H1 (cell line): Measurements from ENCODE around the gene VSIR. TPM values are rescaled to one million over a fixed set of nuclear protein-coding genes. Genes with fewer than 3 reads are reported as not detected.

Source experiments
- CTCF ChIA-PET: fragments of 300-600 bp; sonication (Branson Sonifier 250); formaldehyde crosslinking; loops from one replicate; lab custom pipeline; 2021; ENCODE audit not compliant: partially characterized antibody; lab: Charles Lee
- POLR2A ChIA-PET: fragments of 300-600 bp; sonication (Branson Sonifier 250); formaldehyde crosslinking; loops from one replicate; lab custom pipeline; 2021; ENCODE audit warnings: inconsistent platforms; ENCODE audit not compliant: partially characterized antibody; lab: Charles Lee
- DNase-seq, 2 experiments: peaks; one replicate each; pipeline versions ENCODE4 v3.0.0 to v3.0.0-alpha.2; 2010 to 2022; ENCODE audit warnings: low spot score in 2 of 2, low read depth in 1 of 2, mixed read lengths in 1 of 2
- FAIRE-seq: peaks from 2 replicates; lab custom pipeline; 2011; peaks lifted over from hg19 to GRCh38; lab: Jason Lieb, UNC
- H2AFZ ChIP-seq: 2 replicates; pipeline ENCODE4 v1.8.1; 2012; ENCODE audit warnings: low read length, inconsistent platforms
- H2AK5ac ChIP-seq: 2 replicates; pipeline ENCODE4 v1.6.1; 2013; ENCODE audit warnings: low read depth, low read length
- H2BK120ac ChIP-seq: replicated peaks from 2 replicates; pipeline ENCODE3; 2013; ENCODE audit warnings: low read depth, low read length, inconsistent platforms
- H2BK12ac ChIP-seq: 2 replicates; pipeline ENCODE4 v1.6.1; 2013; ENCODE audit warnings: low read depth, low read length
- H2BK15ac ChIP-seq: 2 replicates; pipeline ENCODE4 v1.6.1; 2013; ENCODE audit warnings: low read length
- H2BK20ac ChIP-seq: 2 replicates; pipeline ENCODE4 v1.6.1; 2013; ENCODE audit warnings: low read length
- H2BK5ac ChIP-seq: 2 replicates; pipeline ENCODE4 v1.6.1; 2013; ENCODE audit warnings: low read depth, low read length
- H3K14ac ChIP-seq: 2 replicates; pipeline ENCODE4 v1.6.1; 2013; ENCODE audit warnings: inconsistent platforms; ENCODE audit not compliant: insufficient read length
- H3K18ac ChIP-seq: 2 replicates; pipeline ENCODE4 v1.6.1; 2013; ENCODE audit warnings: low read length; ENCODE audit errors: extremely low read depth
- H3K23ac ChIP-seq: 2 replicates; pipeline ENCODE4 v1.6.1; 2013; ENCODE audit warnings: inconsistent platforms; ENCODE audit not compliant: insufficient read length
- H3K23me2 ChIP-seq: 2 replicates; pipeline ENCODE4 v1.6.1; 2013; ENCODE audit warnings: low read depth, low read length
- H3K27ac ChIP-seq: 2 replicates; pipeline ENCODE4 v1.6.1; 2011; ENCODE audit warnings: low read depth, low read length, inconsistent platforms
- H3K27me3 ChIP-seq, 4 experiments: replicated peaks in 1 of 4; 1 replicate in 1 of 4; 2 replicates in 3 of 4; pipeline versions ENCODE4 v1.6.1 to v1.8.1; 2011 to 2013; ENCODE audit warnings: low read length in 3 of 4, mild to moderate bottlenecking in 3 of 4, inconsistent platforms in 2 of 4, mixed read lengths in 2 of 4, moderate library complexity in 1 of 4; ENCODE audit not compliant: control insufficient read depth in 3 of 4, insufficient read depth in 3 of 4; ENCODE audit errors: extremely low read depth in 1 of 4
- H3K36me3 ChIP-seq, 4 experiments: 2 replicates each; pipeline versions ENCODE4 v1.6.1 to v1.8.1; 2011 to 2013; ENCODE audit warnings: mild to moderate bottlenecking in 4 of 4, low read length in 3 of 4, moderate library complexity in 2 of 4, control low read depth in 1 of 4, inconsistent platforms in 1 of 4; ENCODE audit not compliant: insufficient read depth in 4 of 4, control insufficient read depth in 2 of 4
- H3K4ac ChIP-seq: replicated peaks from 2 replicates; pipeline ENCODE3; 2013; ENCODE audit warnings: low read length, low read depth, mixed read lengths, inconsistent platforms; ENCODE audit not compliant: insufficient read length
- H3K4me1 ChIP-seq, 4 experiments: replicated peaks in 1 of 4; 1 replicate in 1 of 4; 2 replicates in 3 of 4; pipeline versions ENCODE4 v1.6.1 to v1.8.1; 2011 to 2013; ENCODE audit warnings: low read length in 3 of 4, inconsistent platforms in 2 of 4, mixed read lengths in 1 of 4; ENCODE audit not compliant: insufficient read depth in 4 of 4, control insufficient read depth in 3 of 4
- H3K4me2 ChIP-seq, 2 experiments: 2 replicates each; pipeline versions ENCODE4 v1.6.1 to v1.8.1; 2011 to 2013; ENCODE audit warnings: low read depth in 2 of 2, low read length in 2 of 2, control low read depth in 1 of 2, inconsistent platforms in 1 of 2, mild to moderate bottlenecking in 1 of 2; ENCODE audit not compliant: insufficient read depth in 1 of 2
- H3K4me3 ChIP-seq, 4 experiments: fragments of 200-600, 300-600 bp in 1 of 4; sonication (generic), shearing (Covaris generic), sonication (Bioruptor Twin) in 1 of 4; 2 replicates each; pipeline versions ENCODE4 v1.5.1 to v1.8.1; 2011 to 2016; ENCODE audit warnings: low read length in 4 of 4, low read depth in 3 of 4, control low read depth in 2 of 4, inconsistent platforms in 2 of 4, mild to moderate bottlenecking in 2 of 4, mixed read lengths in 1 of 4, moderate library complexity in 1 of 4; ENCODE audit not compliant: insufficient read depth in 2 of 4; ENCODE audit errors: extremely low read depth in 1 of 4
- H3K56ac ChIP-seq: replicated peaks from 2 replicates; pipeline ENCODE3; 2013; ENCODE audit warnings: low read depth, mild to moderate bottlenecking, mixed read lengths, low read length, inconsistent platforms; ENCODE audit not compliant: insufficient read length
- H3K79me1 ChIP-seq: 2 replicates; pipeline ENCODE4 v1.6.1; 2013; ENCODE audit warnings: low read depth, low read length, control low read depth
- H3K79me2 ChIP-seq, 2 experiments: 2 replicates each; pipeline versions ENCODE4 v1.6.1 to v1.8.1; 2012 to 2013; ENCODE audit warnings: low read length in 2 of 2, mild to moderate bottlenecking in 2 of 2, inconsistent platforms in 1 of 2; ENCODE audit not compliant: insufficient read depth in 2 of 2, control insufficient read depth in 1 of 2
- H3K9ac ChIP-seq, 4 experiments: replicated peaks in 1 of 4; 1 replicate in 1 of 4; 2 replicates in 3 of 4; pipeline versions ENCODE4 v1.6.1 to v1.8.1; 2011 to 2013; ENCODE audit warnings: low read depth in 3 of 4, low read length in 3 of 4, control low read depth in 2 of 4, mild to moderate bottlenecking in 2 of 4, moderate library complexity in 2 of 4, inconsistent platforms in 1 of 4; ENCODE audit errors: extremely low read depth in 1 of 4
- H3K9me3 ChIP-seq, 2 experiments: 2 replicates each; pipeline versions ENCODE4 v1.6.1 to v1.8.1; 2012 to 2013; ENCODE audit warnings: mild to moderate bottlenecking in 2 of 2, moderate library complexity in 2 of 2, control low read depth in 1 of 2, inconsistent platforms in 1 of 2, low read depth in 1 of 2, low read length in 1 of 2, mixed read lengths in 1 of 2; ENCODE audit not compliant: insufficient read depth in 2 of 2
- H4K20me1 ChIP-seq, 2 experiments: replicated peaks in 1 of 2; 2 replicates each; pipeline versions ENCODE3 to v1.8.1; 2011 to 2013; ENCODE audit warnings: inconsistent platforms in 2 of 2, low read length in 2 of 2, mild to moderate bottlenecking in 1 of 2; ENCODE audit not compliant: insufficient read depth in 2 of 2, control insufficient read depth in 1 of 2
- H4K5ac ChIP-seq: 2 replicates; pipeline ENCODE4 v1.6.1; 2013; ENCODE audit warnings: low read length, low read depth, mixed read lengths, inconsistent platforms; ENCODE audit not compliant: insufficient read length
- H4K8ac ChIP-seq: 2 replicates; pipeline ENCODE4 v1.8.0; 2013; ENCODE audit warnings: mild to moderate bottlenecking, moderate library complexity, low read length, inconsistent platforms; ENCODE audit not compliant: insufficient read depth; ENCODE audit errors: extremely low read depth
- H4K91ac ChIP-seq: replicated peaks from 2 replicates; pipeline ENCODE3; 2013; ENCODE audit warnings: low read length, mixed read lengths, inconsistent platforms; ENCODE audit not compliant: insufficient read length
- E2F6 ChIP-seq: IDR thresholded peaks from 2 replicates; pipeline ENCODE4 v1.6.1; 2012; ENCODE audit warnings: inconsistent platforms
- EP300 ChIP-seq, 2 experiments: IDR thresholded peaks; 1 replicate in 1 of 2; 2 replicates in 1 of 2; pipeline ENCODE4 v1.6.1; 2011 to 2012; ENCODE audit warnings: low read depth in 2 of 2, low read length in 2 of 2, mild to moderate bottlenecking in 2 of 2, borderline replicate concordance in 1 of 2, inconsistent platforms in 1 of 2, moderate library complexity in 1 of 2
- HDAC6 ChIP-seq: IDR thresholded peaks from one replicate; pipeline ENCODE4 v1.7.1; 2012; ENCODE audit warnings: low read depth, mild to moderate bottlenecking, inconsistent platforms, low read length, moderate library complexity
- JUN ChIP-seq: IDR thresholded peaks from 2 replicates; pipeline ENCODE4 v1.6.1; 2011; ENCODE audit warnings: low read depth, mild to moderate bottlenecking, improper control_type of control experiment, low read length
- KDM1A ChIP-seq: fragments of 200-600, 300-600 bp; sonication (generic); IDR thresholded peaks from 2 replicates; pipeline ENCODE4 v1.7.1; 2016; ENCODE audit warnings: mild to moderate bottlenecking, low read length, borderline replicate concordance
- NANOG ChIP-seq: IDR thresholded peaks from 2 replicates; pipeline ENCODE4 v1.6.1; 2011; ENCODE audit warnings: low read length, low read depth, mild to moderate bottlenecking, inconsistent platforms; ENCODE audit not compliant: insufficient read depth, poor library complexity, severe bottlenecking
- POLR2AphosphoS5 ChIP-seq: IDR thresholded peaks from 2 replicates; pipeline ENCODE4 v1.6.1; 2011; ENCODE audit warnings: low read depth, low read length
- RAD21 ChIP-seq, 2 experiments: IDR thresholded peaks in 1 of 2; conservative IDR thresholded peaks in 1 of 2; 2 replicates each; pipeline ENCODE4 v1.6.1; 2011; ENCODE audit warnings: low read depth in 2 of 2, low read length in 2 of 2, improper control_type of control experiment in 1 of 2, inconsistent platforms in 1 of 2, mild to moderate bottlenecking in 1 of 2, moderate library complexity in 1 of 2
- SIN3A ChIP-seq, 2 experiments: IDR thresholded peaks in 1 of 2; conservative IDR thresholded peaks in 1 of 2; 2 replicates each; pipeline ENCODE4 v1.6.1; 2011 to 2012; ENCODE audit warnings: low read length in 2 of 2, improper control_type of control experiment in 1 of 2, low read depth in 1 of 2, mild to moderate bottlenecking in 1 of 2
- SIX5 ChIP-seq: IDR thresholded peaks from 2 replicates; pipeline ENCODE4 v1.6.1; 2011; ENCODE audit warnings: mild to moderate bottlenecking, low read depth, low read length
- SP4 ChIP-seq: IDR thresholded peaks from 2 replicates; pipeline ENCODE4 v1.6.1; 2012; ENCODE audit warnings: low read length, inconsistent platforms
- TBP ChIP-seq: IDR thresholded peaks from 2 replicates; pipeline ENCODE4 v1.6.1; 2011; ENCODE audit warnings: low read depth, low read length, improper control_type of control experiment
- WGBS, 2 experiments: shearing (Covaris generic) in 1 of 2; methylation state at CpG; one replicate each; pipeline versions ENCODE4 v1.1.6 to v1.1.7; 2013 to 2015; ENCODE audit warnings: low lambda C conversion rate in 2 of 2, mixed read lengths in 2 of 2, inconsistent platforms in 1 of 2, low coverage in 1 of 2, missing lambda C conversion rate in 1 of 2; ENCODE audit not compliant: insufficient replicate concordance in 2 of 2, insufficient coverage in 1 of 2, insufficient read length in 1 of 2; ENCODE audit errors: extremely low coverage in 1 of 2, missing lambda C conversion rate in 1 of 2; 5-methylcytosine and 5-hydroxymethylcytosine counted together
- polyA plus RNA-seq, 7 experiments: library from polyadenylated mRNA; depleted of rRNA in 3 of 7; stranded (reverse) in 5 of 7; unstranded in 2 of 7; fragments of >200 nt in 5 of 7; fragments of 200-250 nt in 2 of 7; gene quantifications; 1 replicate in 5 of 7; 2 replicates in 1 of 7; 4 replicates in 1 of 7; pipeline versions ENCODE4 v1.2.1 to v1.2.3, GENCODE V29; 2011 to 2013; ENCODE audit warnings: missing spikeins in 2 of 7, mixed read lengths in 2 of 7
- total RNA-seq: library from RNA; stranded (reverse); fragmentation: NEBNext Ultra II Directional; extraction: Animal tissue kit (Norgen Biotek cat#: 25700); gene quantifications from 2 replicates; pipeline ENCODE4 v1.2.1, GENCODE V29; 2021

Gene VSIR
- total and polyA plus RNA-seq, 2 of the 8 experiments (the other 6 are each of a cell fraction or from before 2014, with no cell fraction given): 0.33 TPM; not detected in 1

DNA sequence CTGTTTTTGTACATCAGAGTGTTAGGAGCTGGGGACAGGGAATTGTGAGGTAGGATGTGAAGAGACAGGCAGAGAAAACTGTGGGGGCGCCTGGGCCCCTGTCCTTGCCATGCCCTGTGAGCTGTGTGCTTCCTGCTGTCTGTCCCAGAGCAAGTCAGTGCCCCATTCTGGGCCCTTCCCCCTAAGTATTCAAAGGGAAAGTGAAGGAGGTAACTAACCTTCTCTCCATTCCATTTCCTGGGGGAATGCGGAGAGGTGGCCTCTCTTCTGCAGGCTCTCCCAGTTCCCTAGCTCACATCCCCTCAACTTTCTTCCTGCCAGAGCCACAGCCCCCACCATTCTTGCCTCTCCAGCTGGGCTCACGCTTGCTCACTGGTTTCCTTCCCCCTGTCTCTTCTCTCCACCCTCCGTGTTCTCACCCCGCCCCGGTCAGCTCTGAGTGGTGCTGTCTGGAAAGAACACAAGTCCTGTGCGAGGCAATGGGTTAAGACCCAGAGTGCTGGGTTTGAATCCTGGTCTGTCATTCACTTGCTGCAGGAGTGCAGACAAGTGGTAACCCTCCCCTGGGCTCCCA, 9.7 kb upstream of the VSIR start:
- no peak overlapping the region; a peak in 1 of 8 replicates for H3K4me3 ChIP-seq
- no peak overlapping the region for H3K56ac ChIP-seq
- H3K4me2 ChIP-seq: peak overlapping the region in 1 of 2 experiments; percentile 33; a peak in 2 of 4 replicates
- H3K14ac ChIP-seq: no peak overlapping the region
- no peak overlapping the region for H4K91ac ChIP-seq
- no peaks in the 10 kb centered on the region; the same call in 1 of the 2 replicates for H3K79me1 ChIP-seq
- H3K23ac ChIP-seq: no peak overlapping the region
- H3K36me3 ChIP-seq: no peaks in the 10 kb centered on the region
- 58% methylated on average over 7 of the region's 7 CpGs; no CpG with 5 or more reads in 1 of the 2 experiments for WGBS, 2 experiments
- no peak overlapping the region for H3K9ac ChIP-seq
- no peak overlapping the region for H2BK5ac ChIP-seq
- POLR2A ChIA-PET: no interaction called here
- DNase-seq (no peak), FAIRE-seq (no peak)
- no peaks in the 10 kb centered on the region for H4K20me1 ChIP-seq
- H3K27ac ChIP-seq: no peak overlapping the region
- H3K4ac ChIP-seq: peak overlapping the region; percentile 75
- H2AK5ac ChIP-seq: no peak overlapping the region
- H2BK120ac ChIP-seq: no peak overlapping the region
- H2BK20ac ChIP-seq: no peak overlapping the region
- H4K8ac ChIP-seq: no peak overlapping the region
- H2BK12ac ChIP-seq: no peak overlapping the region
- no peaks in the 10 kb centered on the region for H3K9me3 ChIP-seq
- no peaks in the 10 kb centered on the region for H3K79me2 ChIP-seq
- H4K5ac ChIP-seq: no peak overlapping the region
- peak overlapping the region; percentile 76; the same call in 1 of the 2 replicates for H2AFZ ChIP-seq
- H2BK15ac ChIP-seq: no peak overlapping the region
- no peaks in the 10 kb centered on the region for H3K23me2 ChIP-seq
- CTCF ChIA-PET: interaction anchor here (0.8 to 2.7 kb wide), 18 partner anchors 9 to 266 kb away, joined by 3 to 28 read pairs (median 3); partner anchors contain the start of gene VSIR
- H3K4me1 ChIP-seq: peaks cover 0 to 6% (median 2%) of the 10 kb centered on the region in 4 experiments; a peak in 4 of 7 replicates
- peak overlapping the region; percentile 4; the same call in 1 of the 2 replicates for H3K18ac ChIP-seq
- H3K27me3 ChIP-seq: no peaks in the 10 kb centered on the region
- no peak for TF ChIP-seq SIN3A (conservative IDR thresholded peaks at IDR 0.05 in 1 of 2, IDR thresholded peaks at IDR 0.05 in 1 of 2; ENCODE audit: low read depth in 1 of 2, low read length in 2 of 2)
- no peak for TF ChIP-seq POLR2AphosphoS5
- TF ChIP-seq NANOG: no peak
- TF ChIP-seq E2F6: no peak
- no peak for TF ChIP-seq SP4
- no peak for TF ChIP-seq TBP
- TF ChIP-seq EP300 (IDR thresholded peaks at IDR 0.05; ENCODE audit: borderline replicate concordance in 1 of 2, low read depth in 2 of 2, low read length in 2 of 2): no peak
- no peak for TF ChIP-seq HDAC6
- no peak for TF ChIP-seq JUN
- TF ChIP-seq SIX5: no peak
- no peak for TF ChIP-seq RAD21 (IDR thresholded peaks at IDR 0.05 in 1 of 2, conservative IDR thresholded peaks at IDR 0.05 in 1 of 2; ENCODE audit: low read depth in 2 of 2, low read length in 2 of 2)
- TF ChIP-seq KDM1A: no peak
